ENCODE results near the gene LPP.

Gene LPP

DNA sequence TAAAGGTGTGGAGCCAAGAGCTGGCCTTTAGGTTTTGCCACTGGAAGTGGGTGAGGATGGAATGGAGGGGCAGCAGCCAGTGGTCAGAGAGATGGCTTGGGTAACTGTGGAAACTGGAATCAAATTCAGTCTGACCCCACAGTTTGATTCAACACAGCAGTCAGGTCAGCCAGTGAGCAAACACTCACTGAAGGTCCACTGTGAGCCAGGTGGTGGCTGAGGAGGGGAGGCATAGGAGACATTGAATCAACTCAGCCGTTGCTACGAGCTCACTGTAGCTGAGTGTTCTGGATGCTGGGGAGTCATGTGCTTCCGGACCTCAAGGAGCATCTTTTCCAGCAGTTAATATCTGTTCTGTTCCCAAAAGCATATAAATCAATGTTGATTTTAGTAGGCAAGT is 37.5 kb downstream of the LPP start:
- TF ChIP-seq, protein P1, sequence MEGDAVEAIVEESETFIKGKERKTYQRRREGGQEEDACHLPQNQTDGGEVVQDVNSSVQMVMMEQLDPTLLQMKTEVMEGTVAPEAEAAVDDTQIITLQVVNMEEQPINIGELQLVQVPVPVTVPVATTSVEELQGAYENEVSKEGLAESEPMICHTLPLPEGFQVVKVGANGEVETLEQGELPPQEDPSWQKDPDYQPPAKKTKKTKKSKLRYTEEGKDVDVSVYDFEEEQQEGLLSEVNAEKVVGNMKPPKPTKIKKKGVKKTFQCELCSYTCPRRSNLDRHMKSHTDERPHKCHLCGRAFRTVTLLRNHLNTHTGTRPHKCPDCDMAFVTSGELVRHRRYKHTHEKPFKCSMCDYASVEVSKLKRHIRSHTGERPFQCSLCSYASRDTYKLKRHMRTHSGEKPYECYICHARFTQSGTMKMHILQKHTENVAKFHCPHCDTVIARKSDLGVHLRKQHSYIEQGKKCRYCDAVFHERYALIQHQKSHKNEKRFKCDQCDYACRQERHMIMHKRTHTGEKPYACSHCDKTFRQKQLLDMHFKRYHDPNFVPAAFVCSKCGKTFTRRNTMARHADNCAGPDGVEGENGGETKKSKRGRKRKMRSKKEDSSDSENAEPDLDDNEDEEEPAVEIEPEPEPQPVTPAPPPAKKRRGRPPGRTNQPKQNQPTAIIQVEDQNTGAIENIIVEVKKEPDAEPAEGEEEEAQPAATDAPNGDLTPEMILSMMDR (IDR thresholded peaks at IDR 0.05; ENCODE audit: low read length), result no peak
- no peak for TF ChIP-seq EZH2 (IDR thresholded peaks at IDR 0.05; ENCODE audit: borderline replicate concordance, low read length)
- Histone ChIP-seq H4K20me1 (ENCODE audit: insufficient read depth, low read length) (no peaks in the 10 kb centered on the region), H3K9ac (ENCODE audit: low read length) (no peak overlapping the region), H3K27ac (ENCODE audit: low read depth, low read length, poor library complexity, severe bottlenecking) (no peak overlapping the region), H3K27me3 (ENCODE audit: insufficient read depth, low read length) (no peaks in the 10 kb centered on the region), H3F3A (ENCODE audit: insufficient read depth, low read length) (no peaks in the 10 kb centered on the region), H3K9me2 (ENCODE audit: low read depth, low read length) (no peaks in the 10 kb centered on the region), H3K79me2 (ENCODE audit: insufficient read depth, low read length) (no peaks in the 10 kb centered on the region), H3K4me1 (ENCODE audit: insufficient read depth, low read length, severe bottlenecking) (peaks cover 17% of the 10 kb centered on the region), H3K4me3 (ENCODE audit: low read depth, low read length, poor library complexity, severe bottlenecking) (no peak overlapping the region), H3K9me3 (ENCODE audit: low read length) (no peaks in the 10 kb centered on the region), H3K36me3 (ENCODE audit: insufficient read depth, low read length) (no peaks in the 10 kb centered on the region), H3K4me2 (ENCODE audit: low read length) (no peak overlapping the region), H2AFZ (ENCODE audit: low read length) (no peak overlapping the region)

DNA sequence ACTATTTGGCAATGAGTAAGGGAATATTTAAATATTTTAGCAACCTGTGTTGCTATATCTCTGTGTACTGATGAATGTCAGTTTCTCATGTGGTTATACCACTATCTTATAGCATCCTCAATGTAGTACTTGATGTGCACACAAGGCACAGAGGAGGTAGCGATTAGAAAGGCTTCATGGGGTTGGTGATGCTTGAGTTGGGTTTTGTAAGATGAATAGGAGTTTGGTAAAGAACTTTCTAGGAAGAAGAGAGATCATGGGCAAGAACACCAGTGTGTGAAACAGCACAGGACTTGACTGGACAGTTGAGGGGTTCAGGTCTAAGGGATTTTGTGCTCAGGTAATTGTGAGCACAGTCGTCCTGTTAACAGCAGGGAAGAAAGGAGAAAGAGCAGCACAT is 38.1 kb downstream of the LPP start:
- Histone ChIP-seq H3K9me2 (ENCODE audit: low read depth, low read length) (no peaks in the 10 kb centered on the region), H3K9me3 (ENCODE audit: low read length) (no peaks in the 10 kb centered on the region), H2AFZ (ENCODE audit: low read length) (no peak overlapping the region), H3K27me3 (ENCODE audit: insufficient read depth, low read length) (no peaks in the 10 kb centered on the region), H3K4me2 (ENCODE audit: low read length) (no peak overlapping the region), H3K79me2 (ENCODE audit: insufficient read depth, low read length) (no peaks in the 10 kb centered on the region), H3K4me3 (ENCODE audit: low read depth, low read length, poor library complexity, severe bottlenecking) (no peak overlapping the region), H3K9ac (ENCODE audit: low read length) (no peak overlapping the region), H3K27ac (ENCODE audit: low read depth, low read length, poor library complexity, severe bottlenecking) (no peak overlapping the region), H3K36me3 (ENCODE audit: insufficient read depth, low read length) (no peaks in the 10 kb centered on the region), H3F3A (ENCODE audit: insufficient read depth, low read length) (no peaks in the 10 kb centered on the region), H3K4me1 (ENCODE audit: insufficient read depth, low read length, severe bottlenecking) (peaks cover 12% of the 10 kb centered on the region), H4K20me1 (ENCODE audit: insufficient read depth, low read length) (no peaks in the 10 kb centered on the region)
- TF ChIP-seq EZH2 (IDR thresholded peaks at IDR 0.05; ENCODE audit: borderline replicate concordance, low read length), result no peak
- TF ChIP-seq, protein P1 (IDR thresholded peaks at IDR 0.05; ENCODE audit: low read length), result no peak

DNA sequence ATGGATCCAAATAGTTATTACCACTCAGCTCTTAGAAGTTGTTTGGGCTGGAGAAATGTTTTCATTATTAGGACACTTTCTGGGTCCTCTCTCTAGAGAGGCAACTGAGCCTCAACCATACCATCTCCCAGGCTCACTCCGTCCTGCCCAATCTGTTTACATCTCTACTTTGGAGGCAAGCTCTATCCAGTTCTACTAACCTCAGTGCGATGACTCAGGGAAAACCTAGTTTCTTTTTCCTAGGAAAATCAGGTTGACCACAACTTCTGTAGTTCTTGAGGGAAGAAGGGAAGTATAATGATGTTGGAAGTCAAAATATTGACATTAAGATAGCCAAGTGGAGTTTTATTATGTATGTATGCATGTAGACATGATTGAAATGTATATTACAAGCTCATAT is 40.4 kb downstream of the LPP start:
- TF ChIP-seq, protein P1 (IDR thresholded peaks at IDR 0.05; ENCODE audit: low read length), result no peak
- Histone ChIP-seq H3K36me3 (ENCODE audit: insufficient read depth, low read length) (no peaks in the 10 kb centered on the region), H3K9me2 (ENCODE audit: low read depth, low read length) (no peaks in the 10 kb centered on the region), H3K4me3 (ENCODE audit: low read depth, low read length, poor library complexity, severe bottlenecking) (no peak overlapping the region), H3K9ac (ENCODE audit: low read length) (no peak overlapping the region), H3K27me3 (ENCODE audit: insufficient read depth, low read length) (no peaks in the 10 kb centered on the region), H3K4me2 (ENCODE audit: low read length) (no peak overlapping the region), H3K79me2 (ENCODE audit: insufficient read depth, low read length) (no peaks in the 10 kb centered on the region), H3K4me1 (ENCODE audit: insufficient read depth, low read length, severe bottlenecking) (peaks cover 5% of the 10 kb centered on the region), H3F3A (ENCODE audit: insufficient read depth, low read length) (no peaks in the 10 kb centered on the region), H4K20me1 (ENCODE audit: insufficient read depth, low read length) (no peaks in the 10 kb centered on the region), H3K27ac (ENCODE audit: low read depth, low read length, poor library complexity, severe bottlenecking) (no peak overlapping the region), H3K9me3 (ENCODE audit: low read length) (no peaks in the 10 kb centered on the region), H2AFZ (ENCODE audit: low read length) (no peak overlapping the region)
